Coronary artery (tissue), 2 donors: ENCODE data around the gene EPB41L2.

ENCODE experiments used
- DNase-seq: peaks from one replicate; pipeline ENCODE4 v3.0.0-alpha.2; 2017; ENCODE audit warnings: low spot score
- H3K27ac ChIP-seq, 2 donors: fragments of 200-600 bp; sonication (generic); one replicate each; pipeline ENCODE4 v1.5.1; 2016 to 2019
- H3K4me3 ChIP-seq: fragments of 200-600 bp; sonication (generic); 2 replicates; pipeline ENCODE4 v1.5.1; 2016; ENCODE audit warnings: mild to moderate bottlenecking, moderate library complexity
- TF ChIP-seq, protein P1 (sequence below): fragments of 200-600 bp; sonication (generic); IDR thresholded peaks from one replicate; pipeline ENCODE4 v1.5.1; 2019; ENCODE audit warnings: antibody characterized with exemption

EPB41L2 gene

DNA sequence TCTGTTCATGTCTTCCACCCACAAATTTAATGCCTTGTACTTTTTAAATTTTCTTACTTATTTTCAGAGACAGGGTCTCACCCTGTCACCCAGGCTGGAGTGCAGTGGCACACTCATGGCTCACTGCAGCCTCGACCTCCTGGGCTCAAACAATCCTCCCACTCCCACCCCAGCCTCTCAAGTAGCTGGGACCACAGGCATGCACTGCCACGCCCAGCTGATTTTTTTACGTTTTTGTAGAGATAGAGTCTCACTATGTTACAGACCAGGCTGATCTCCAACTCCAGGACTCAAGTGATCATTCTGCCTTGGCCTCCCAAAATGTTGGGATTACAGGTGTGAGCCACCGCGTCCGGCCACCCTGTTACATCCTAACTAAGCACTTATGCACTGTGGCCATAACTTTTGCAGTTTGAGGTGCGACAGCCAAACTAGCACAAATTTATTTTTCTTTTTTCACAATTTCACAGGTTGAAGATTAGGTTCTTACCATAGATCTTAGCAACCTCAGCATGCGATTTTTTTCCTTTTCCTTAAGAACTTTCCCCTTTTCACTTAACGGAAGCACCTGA is 92.1 kb downstream of the EPB41L2 start:
- no peak overlapping the region for H3K4me3 ChIP-seq
- TF ChIP-seq, protein P1, sequence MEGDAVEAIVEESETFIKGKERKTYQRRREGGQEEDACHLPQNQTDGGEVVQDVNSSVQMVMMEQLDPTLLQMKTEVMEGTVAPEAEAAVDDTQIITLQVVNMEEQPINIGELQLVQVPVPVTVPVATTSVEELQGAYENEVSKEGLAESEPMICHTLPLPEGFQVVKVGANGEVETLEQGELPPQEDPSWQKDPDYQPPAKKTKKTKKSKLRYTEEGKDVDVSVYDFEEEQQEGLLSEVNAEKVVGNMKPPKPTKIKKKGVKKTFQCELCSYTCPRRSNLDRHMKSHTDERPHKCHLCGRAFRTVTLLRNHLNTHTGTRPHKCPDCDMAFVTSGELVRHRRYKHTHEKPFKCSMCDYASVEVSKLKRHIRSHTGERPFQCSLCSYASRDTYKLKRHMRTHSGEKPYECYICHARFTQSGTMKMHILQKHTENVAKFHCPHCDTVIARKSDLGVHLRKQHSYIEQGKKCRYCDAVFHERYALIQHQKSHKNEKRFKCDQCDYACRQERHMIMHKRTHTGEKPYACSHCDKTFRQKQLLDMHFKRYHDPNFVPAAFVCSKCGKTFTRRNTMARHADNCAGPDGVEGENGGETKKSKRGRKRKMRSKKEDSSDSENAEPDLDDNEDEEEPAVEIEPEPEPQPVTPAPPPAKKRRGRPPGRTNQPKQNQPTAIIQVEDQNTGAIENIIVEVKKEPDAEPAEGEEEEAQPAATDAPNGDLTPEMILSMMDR, result no peak
- no peak for DNase-seq
- H3K27ac ChIP-seq, result peak overlapping the region in 1 of 2 donors; percentile 15

DNA sequence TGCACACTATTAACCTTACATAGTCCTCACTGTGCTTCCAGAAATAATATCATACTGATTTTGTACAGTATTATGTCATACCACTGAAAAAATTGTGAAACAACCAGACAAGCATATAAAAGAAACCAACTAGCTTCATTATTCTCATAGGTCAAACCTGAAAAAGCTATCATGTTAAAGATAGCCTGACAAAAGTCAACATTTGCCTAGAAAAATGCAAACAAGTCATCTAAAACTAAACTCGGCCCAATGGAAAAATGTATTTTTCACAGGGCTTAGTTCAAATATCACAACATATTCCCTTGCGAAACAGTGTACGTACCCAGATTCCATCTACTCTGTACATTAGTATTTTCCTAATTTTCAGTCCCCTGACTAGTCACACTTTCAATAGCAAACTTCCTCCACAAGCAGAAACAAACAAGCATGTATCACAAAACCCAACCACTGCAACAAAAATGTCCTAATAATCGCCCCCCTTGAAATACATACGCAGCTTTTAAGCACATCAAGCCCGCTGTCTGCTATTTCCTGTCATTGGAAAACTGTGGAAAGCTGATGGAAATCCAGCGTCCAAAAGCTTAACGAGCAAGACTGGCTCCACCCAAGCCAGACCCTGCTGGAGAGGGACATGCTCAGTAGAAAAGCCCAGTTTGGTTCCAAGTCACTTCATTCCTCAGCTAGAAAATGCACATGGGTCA is 93.1 kb downstream of the EPB41L2 start:
- TF ChIP-seq, protein P1, result no peak
- H3K4me3 ChIP-seq, result peak overlapping the region; percentile 66
- H3K27ac ChIP-seq, result peak overlapping the region; percentile 22 to 69
- DNase-seq, result no peak

DNA sequence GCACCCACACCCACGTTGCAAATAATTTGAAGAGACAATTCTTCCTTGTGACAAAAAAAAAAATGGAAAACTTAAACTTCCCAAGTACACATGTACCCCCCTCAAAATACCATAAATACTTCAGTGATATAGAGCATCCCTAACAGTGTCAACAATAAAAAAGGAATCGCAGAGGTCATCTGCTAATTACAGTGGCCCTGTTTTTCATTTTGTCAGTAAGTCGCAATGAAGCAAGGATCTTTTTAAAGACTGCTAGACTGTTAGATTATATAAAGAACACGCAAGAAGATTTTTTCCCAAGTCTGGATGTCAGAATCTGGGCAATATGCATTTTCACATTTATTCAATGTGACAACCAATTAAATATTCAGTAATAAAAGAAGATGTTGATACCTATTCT is 93.9 kb downstream of the EPB41L2 start:
- H3K4me3 ChIP-seq, result peak overlapping the region; percentile 66
- TF ChIP-seq, protein P1, result no peak
- DNase-seq, result no peak
- H3K27ac ChIP-seq, result peak overlapping the region; percentile 22 to 69

DNA sequence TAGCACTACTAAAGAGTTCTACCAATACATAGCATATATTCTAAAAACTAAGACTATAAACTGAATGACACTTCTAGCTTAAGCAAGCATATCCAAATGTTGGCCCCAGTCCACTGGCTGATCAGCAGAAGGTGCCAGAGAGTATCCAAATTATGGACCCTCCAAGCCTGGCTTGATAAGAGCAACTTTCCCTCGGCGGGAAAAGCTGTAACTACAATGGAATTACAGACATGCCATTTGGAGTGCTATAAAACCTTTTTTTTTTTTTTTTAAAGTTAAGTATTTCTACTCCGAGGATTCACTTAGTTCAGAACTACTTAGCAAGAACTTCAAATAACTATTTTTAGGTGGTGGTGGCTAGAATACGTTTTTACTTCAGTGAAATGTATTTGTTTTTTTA is 94.6 kb downstream of the EPB41L2 start:
- DNase-seq, result no peak
- Histone ChIP-seq H3K4me3 (peak overlapping the region; percentile 66), H3K27ac (peak overlapping the region; percentile 22 to 49)
- TF ChIP-seq, protein P1, result no peak

DNA sequence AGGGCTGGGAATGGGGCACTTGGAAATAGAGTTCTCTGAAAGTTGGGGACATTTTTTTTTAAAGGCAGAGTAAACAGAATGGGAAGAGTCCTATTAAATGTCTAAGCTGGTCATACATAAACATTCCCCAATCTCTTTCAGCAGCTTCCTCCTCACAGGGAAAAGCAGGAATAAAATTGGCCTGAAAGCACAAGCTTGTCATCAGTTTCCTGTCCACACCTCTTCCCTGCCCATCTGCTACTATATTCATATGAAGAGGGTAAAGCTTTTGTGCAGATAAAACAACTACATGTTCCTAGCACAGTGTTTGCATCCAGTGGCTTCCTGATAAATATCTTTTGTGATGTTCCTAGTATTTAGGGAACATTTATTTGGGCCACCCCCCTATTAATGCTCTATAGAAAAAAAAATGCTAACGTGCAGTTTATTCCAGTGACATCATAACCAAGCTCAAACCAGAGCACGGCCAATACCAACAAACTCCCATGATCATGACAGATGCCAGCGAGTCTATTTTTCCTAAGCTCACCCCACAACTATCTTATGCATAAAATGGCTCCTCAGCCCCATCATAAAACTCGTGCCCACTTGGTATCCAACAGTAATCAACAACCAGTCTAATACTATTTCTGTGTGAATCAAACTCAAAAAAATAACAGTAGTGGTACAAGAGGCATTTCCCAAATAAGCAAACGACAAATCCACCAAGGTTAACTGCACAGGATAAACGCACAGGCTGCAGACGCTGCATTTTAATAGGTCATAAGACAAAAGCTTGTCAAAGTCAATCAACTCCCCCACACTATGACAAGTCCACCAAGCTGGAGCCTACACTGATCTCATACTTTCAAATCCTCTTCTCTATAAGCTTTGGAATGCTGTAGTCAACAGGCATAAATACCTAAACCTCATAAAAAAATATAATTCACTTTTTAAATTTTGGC is 95.3 kb downstream of the EPB41L2 start:
- Histone ChIP-seq H3K27ac (peak overlapping the region; percentile 33 to 49), H3K4me3 (peak overlapping the region; percentile 66)
- TF ChIP-seq, protein P1, result no peak
- DNase-seq, result no peak

DNA sequence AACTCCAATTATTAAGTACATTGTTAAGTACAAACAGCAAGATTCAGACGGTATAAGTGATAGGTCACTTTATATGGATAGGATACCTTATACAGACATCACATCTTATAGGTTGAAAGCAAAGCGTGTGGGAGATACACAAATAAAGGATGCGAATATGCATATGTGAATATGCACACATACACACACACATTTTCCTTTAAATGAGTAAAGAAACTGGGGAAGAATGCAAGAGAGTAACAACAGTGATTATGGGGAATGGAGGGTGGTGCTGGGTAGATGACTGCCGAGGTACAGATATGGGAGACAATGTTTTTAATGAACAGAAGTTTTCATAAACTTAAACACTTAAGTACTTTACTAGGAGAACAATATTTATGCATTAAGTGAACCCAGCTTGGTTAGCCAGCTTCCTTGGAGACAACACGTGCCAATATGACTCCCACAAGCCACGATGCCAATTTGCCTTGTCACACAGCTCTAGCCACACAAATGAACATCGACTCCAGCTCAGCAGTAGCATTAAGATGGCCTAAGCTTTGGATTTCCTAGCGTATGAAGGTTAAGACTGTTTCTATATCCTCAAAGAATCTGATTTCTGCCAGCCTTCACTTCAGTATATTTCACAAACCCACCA is 96.6 kb downstream of the EPB41L2 start:
- no peak for DNase-seq
- H3K4me3 ChIP-seq, result peak overlapping the region; percentile 66
- peak overlapping the region; percentile 33 to 49 for H3K27ac ChIP-seq
- TF ChIP-seq, protein P1, result no peak
